Measurements from ENCODE around the gene ZNF791. TPM values are rescaled to one million over a fixed set of nuclear protein-coding genes. Genes with fewer than 3 reads are reported as not detected.
A peak's percentile ranks its signal among the peaks of the same experiment; 100 is the strongest.

The ZNF791 gene
- total RNA-seq, 5 donors from 2014 or later (not counting 1 experiment from before 2014, with no cell fraction given) = 33.4 to 54.6 (median 43.9) TPM

GRCh38 chr19:12657966-12658365, 47.2 kb downstream of the ZNF791 start:
- peaks cover 41% of the 10 kb centered on the region for H3K36me3 Mint-ChIP-seq
- no peak overlapping the region for H3K4me3 ChIP-seq (ENCODE audit: control insufficient read depth in 1 of 2, extremely low read depth in 1 of 2, low read length in 1 of 2)
- WGBS (ENCODE audit: insufficient coverage) = 97% methylated on average over 15 of the region's 22 CpGs
- DNase-seq = no peak
- CTCF ChIA-PET = interaction anchor here in 1 of 2 donors (0.6 to 1.1 kb wide), 2 partner anchors 79 to 220 kb away, joined by 4 to 6 read pairs; no protein-coding TSS in a partner anchor
- H3K4me1 Mint-ChIP-seq = peaks cover 0 to 5% (median 0%) of the 10 kb centered on the region in 3 donors
- H3K9me3 Mint-ChIP-seq = no peaks in the 10 kb centered on the region
- no peaks in the 10 kb centered on the region for H3K9me3 ChIP-seq
- no peak overlapping the region for H3K4me3 Mint-ChIP-seq
- H3K27me3 ChIP-seq (replicated peaks in 1 of 2; ENCODE audit: control insufficient read depth in 2 of 2, extremely low read depth in 1 of 2, insufficient read depth in 2 of 2, low read length in 1 of 2) = no peaks in the 10 kb centered on the region
- POLR2A ChIA-PET = no interaction called here
- no peaks in the 10 kb centered on the region for H3K4me1 ChIP-seq (ENCODE audit: control insufficient read depth in 1 of 2, extremely low read depth in 1 of 2, insufficient read depth in 2 of 2, low read length in 2 of 2)
- H3K27me3 Mint-ChIP-seq = no peaks in the 10 kb centered on the region
- no peak for ATAC-seq (replicated peaks in 1 of 4)
- no peak overlapping the region for H3K27ac ChIP-seq (ENCODE audit: low read length)
- H3K27ac Mint-ChIP-seq = no peak overlapping the region
- peaks cover 14 to 82% of the 10 kb centered on the region in 2 donors for H3K36me3 ChIP-seq (ENCODE audit: control insufficient read depth in 2 of 2, extremely low read depth in 1 of 2, insufficient read depth in 1 of 2, low read length in 1 of 2)

- Mint-ChIP-seq H3K27ac (no peak overlapping the region), H3K4me1 (peaks cover 15 to 28% (median 20%) of the 10 kb centered on the region in 3 donors), H3K36me3 (peaks cover 33% of the 10 kb centered on the region), H3K9me3 (no peaks in the 10 kb centered on the region), H3K4me3 (no peak overlapping the region), H3K27me3 (no peaks in the 10 kb centered on the region)
- no peak for ATAC-seq (replicated peaks in 1 of 4)
- Histone ChIP-seq H3K4me3 (ENCODE audit: control insufficient read depth in 1 of 2, extremely low read depth in 1 of 2, low read length in 1 of 2) (no peak overlapping the region), H3K36me3 (ENCODE audit: control insufficient read depth in 2 of 2, extremely low read depth in 1 of 2, insufficient read depth in 1 of 2, low read length in 1 of 2) (peaks cover 10 to 78% of the 10 kb centered on the region in 2 donors), H3K27me3 (replicated peaks in 1 of 2; ENCODE audit: control insufficient read depth in 2 of 2, extremely low read depth in 1 of 2, insufficient read depth in 2 of 2, low read length in 1 of 2) (no peaks in the 10 kb centered on the region), H3K9me3 (no peaks in the 10 kb centered on the region), H3K27ac (ENCODE audit: low read length) (no peak overlapping the region), H3K4me1 (ENCODE audit: control insufficient read depth in 1 of 2, extremely low read depth in 1 of 2, insufficient read depth in 2 of 2, low read length in 2 of 2) (peaks cover 12 to 24% of the 10 kb centered on the region in 2 experiments)
- WGBS (ENCODE audit: insufficient coverage) = 85% methylated on average over 8 of the region's 12 CpGs
- ChIA-PET CTCF (interaction anchor here (0.5 to 1.1 kb wide), 3 partner anchors 11 to 1040 kb away, joined by 3 to 13 read pairs (median 3); no protein-coding TSS in a partner anchor), POLR2A (interaction anchor here in 1 of 2 donors (0.7 kb wide), 1 partner anchor 52 kb away, joined by 3 read pairs; no protein-coding TSS in a partner anchor)
- DNase-seq = no peak
Measured at GRCh38 chr19:12660980-12661379, 50.3 kb downstream of the ZNF791 start.

GRCh38 chr19:12664406-12665280, 53.9 kb downstream of the ZNF791 start:
- Histone ChIP-seq H3K27me3 (replicated peaks in 1 of 2; ENCODE audit: control insufficient read depth in 2 of 2, extremely low read depth in 1 of 2, insufficient read depth in 2 of 2, low read length in 1 of 2) (no peaks in the 10 kb centered on the region), H3K4me1 (ENCODE audit: control insufficient read depth in 1 of 2, extremely low read depth in 1 of 2, insufficient read depth in 2 of 2, low read length in 2 of 2) (peaks cover 23 to 50% of the 10 kb centered on the region in 2 experiments), H3K9me3 (no peaks in the 10 kb centered on the region), H3K27ac (ENCODE audit: low read length) (peak overlapping the region; percentile 82), H3K4me3 (ENCODE audit: control insufficient read depth in 1 of 2, extremely low read depth in 1 of 2, low read length in 1 of 2) (peak overlapping the region; percentile 84 to 89), H3K36me3 (ENCODE audit: control insufficient read depth in 2 of 2, extremely low read depth in 1 of 2, insufficient read depth in 1 of 2, low read length in 1 of 2) (peaks cover 6 to 52% of the 10 kb centered on the region in 2 donors)
- ChIA-PET CTCF (interaction anchor here (0.6 to 1.4 kb wide), 3 partner anchors 100 to 134 kb away, joined by 4 to 5 read pairs (median 5); no protein-coding TSS in a partner anchor), POLR2A (no interaction called here)
- WGBS (ENCODE audit: insufficient coverage) = 81% methylated on average over 29 of the region's 29 CpGs
- peaks cover 43 to 58% (median 45%) of the 10 kb centered on the region in 3 donors for H3K4me1 Mint-ChIP-seq
- no peak for DNase-seq
- peak overlapping the region; percentile 69 to 87 for H3K27ac Mint-ChIP-seq
- ATAC-seq (replicated peaks in 1 of 4) = no peak
- H3K27me3 Mint-ChIP-seq = no peaks in the 10 kb centered on the region
- H3K36me3 Mint-ChIP-seq = peaks cover 19% of the 10 kb centered on the region
- H3K4me3 Mint-ChIP-seq = peak overlapping the region; percentile 91 to 97 (median 93)
- H3K9me3 Mint-ChIP-seq = no peaks in the 10 kb centered on the region

GRCh38 chr19:12665281-12665573, 54.5 kb downstream of the ZNF791 start:
- no peaks in the 10 kb centered on the region for H3K27me3 ChIP-seq (replicated peaks in 1 of 2; ENCODE audit: control insufficient read depth in 2 of 2, extremely low read depth in 1 of 2, insufficient read depth in 2 of 2, low read length in 1 of 2)
- ChIA-PET CTCF (interaction anchor here (0.6 to 1.7 kb wide), 4 partner anchors 25 to 133 kb away, joined by 4 to 6 read pairs (median 5); no protein-coding TSS in a partner anchor), POLR2A (no interaction called here)
- H3K9me3 Mint-ChIP-seq = no peaks in the 10 kb centered on the region
- peaks cover 23 to 56% of the 10 kb centered on the region in 2 experiments for H3K4me1 ChIP-seq (ENCODE audit: control insufficient read depth in 1 of 2, extremely low read depth in 1 of 2, insufficient read depth in 2 of 2, low read length in 2 of 2)
- H3K36me3 ChIP-seq (ENCODE audit: control insufficient read depth in 2 of 2, extremely low read depth in 1 of 2, insufficient read depth in 1 of 2, low read length in 1 of 2) = peaks cover under 1 to 47% of the 10 kb centered on the region in 2 donors
- H3K36me3 Mint-ChIP-seq = peaks cover 13% of the 10 kb centered on the region
- H3K4me3 ChIP-seq (ENCODE audit: control insufficient read depth in 1 of 2, extremely low read depth in 1 of 2, low read length in 1 of 2) = peak overlapping the region; percentile 84 to 89
- DNase-seq = peak in 34 of 35 experiments; percentile 38 to 77 (median 54)
- H3K27ac Mint-ChIP-seq = peak overlapping the region; percentile 69 to 87
- no peaks in the 10 kb centered on the region for H3K9me3 ChIP-seq
- peaks cover 46 to 60% (median 46%) of the 10 kb centered on the region in 3 donors for H3K4me1 Mint-ChIP-seq
- 5% methylated on average over 10 of the region's 10 CpGs for WGBS (ENCODE audit: insufficient coverage)
- H3K27me3 Mint-ChIP-seq = no peaks in the 10 kb centered on the region
- H3K4me3 Mint-ChIP-seq = peak overlapping the region; percentile 91 to 97 (median 93)
- peak overlapping the region; percentile 82 for H3K27ac ChIP-seq (ENCODE audit: low read length)
- peak; percentile 35 to 55 (median 52) for ATAC-seq (replicated peaks in 1 of 4)

- Mint-ChIP-seq H3K4me3 (peak overlapping the region; percentile 91 to 97 (median 93)), H3K27me3 (no peaks in the 10 kb centered on the region), H3K9me3 (no peaks in the 10 kb centered on the region), H3K4me1 (peaks cover 50 to 66% (median 51%) of the 10 kb centered on the region in 3 donors), H3K36me3 (peaks cover 10% of the 10 kb centered on the region), H3K27ac (peak overlapping the region; percentile 69 to 87)
- peak in 1 of 4 experiments; percentile 3 for ATAC-seq (replicated peaks in 1 of 4)
- Histone ChIP-seq H3K27me3 (replicated peaks in 1 of 2; ENCODE audit: control insufficient read depth in 2 of 2, extremely low read depth in 1 of 2, insufficient read depth in 2 of 2, low read length in 1 of 2) (no peaks in the 10 kb centered on the region), H3K9me3 (no peaks in the 10 kb centered on the region), H3K4me1 (ENCODE audit: control insufficient read depth in 1 of 2, extremely low read depth in 1 of 2, insufficient read depth in 2 of 2, low read length in 2 of 2) (peaks cover 23 to 61% of the 10 kb centered on the region in 2 experiments), H3K36me3 (ENCODE audit: control insufficient read depth in 2 of 2, extremely low read depth in 1 of 2, insufficient read depth in 1 of 2, low read length in 1 of 2) (peaks cover 0 to 47% of the 10 kb centered on the region in 2 donors), H3K4me3 (ENCODE audit: control insufficient read depth in 1 of 2, extremely low read depth in 1 of 2, low read length in 1 of 2) (peak overlapping the region; percentile 84 to 89), H3K27ac (ENCODE audit: low read length) (peak overlapping the region; percentile 82)
- peak in 1 of 35 experiments; percentile 26 for DNase-seq
- CTCF ChIA-PET = interaction anchor here in 1 of 2 donors (0.5 to 1.7 kb wide), 5 partner anchors 26 to 132 kb away, joined by 3 to 6 read pairs (median 5); no protein-coding TSS in a partner anchor
- POLR2A ChIA-PET = no interaction called here
- no CpG with 5 or more reads among the region's 12 CpGs for WGBS (ENCODE audit: insufficient coverage)
Measured at GRCh38 chr19:12665671-12666264, 55.0 kb downstream of the ZNF791 start.

Data from T-cell (primary cell).